Measurements from ENCODE around the gene SFI1. TPM values are rescaled to one million over a fixed set of nuclear protein-coding genes. Genes with fewer than 3 reads are reported as not detected.
"Not testable (repeated sequence)": the region's sequence is repeated elsewhere in the genome, so short reads cannot be mapped to it uniquely, and the experiment has no call there.

Gene SFI1
- total and polyA plus RNA-seq, 2 of the 4 experiments (the other 2 are of a cell fraction): 9.9 to 12.0 TPM

DNA sequence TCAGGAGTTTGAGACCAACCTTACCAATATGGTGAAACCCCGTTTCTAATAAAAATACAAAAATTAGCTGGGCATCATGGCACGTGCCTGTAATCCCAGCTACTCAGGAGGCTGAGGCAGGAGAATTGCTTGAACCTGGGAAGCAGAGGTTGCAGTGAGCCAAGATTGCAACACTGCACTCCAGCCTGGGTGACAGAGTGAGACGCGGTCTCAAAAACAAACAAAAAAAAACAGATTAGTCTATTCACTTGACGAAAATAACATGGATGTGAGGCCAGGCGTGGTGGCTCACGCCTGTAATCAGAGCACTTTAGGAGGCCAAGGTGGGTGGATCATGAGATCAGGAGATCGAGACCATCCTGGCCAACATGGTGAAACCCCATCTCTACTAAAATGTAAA lies 13.9 kb upstream of the SFI1 start:
- H3K18ac ChIP-seq (ENCODE audit: low read depth, low read length); H2BK20ac ChIP-seq (ENCODE audit: low read depth, low read length); H4K5ac ChIP-seq (ENCODE audit: low read depth, low read length); H3K9ac ChIP-seq (ENCODE audit: low read depth, low read length); DNase-seq; H4K8ac ChIP-seq (ENCODE audit: low read depth in 2 of 2, low read length in 2 of 2); H3K23ac ChIP-seq (ENCODE audit: low read depth, low read length); H3K4me2 ChIP-seq (ENCODE audit: low read depth, low read length); H3K4me3 ChIP-seq (ENCODE audit: insufficient read depth, low read depth, low read length); intact Hi-C loops (cut with micrococcal nuclease); POLR2A ChIA-PET (ENCODE audit: unreplicated experiment); ATAC-seq (ENCODE audit: low read depth); H3K27ac ChIP-seq (ENCODE audit: insufficient read depth, low read length); H2BK15ac ChIP-seq (ENCODE audit: low read depth, low read length); H3K4me1 ChIP-seq (ENCODE audit: control insufficient read depth, insufficient read depth, low read length); CTCF ChIA-PET; dilution Hi-C loops (cut with HindIII; ENCODE audit: low sequenced_read_pairs, unreplicated experiment); H2BK5ac ChIP-seq (ENCODE audit: low read depth, low read length, poor library complexity, severe bottlenecking); H3K14ac ChIP-seq (replicated peaks; ENCODE audit: low read depth, low read length); H3K4ac ChIP-seq (ENCODE audit: low read depth, low read length); H3K56ac ChIP-seq (ENCODE audit: extremely low read depth, insufficient read depth, low read length); H4K91ac ChIP-seq (ENCODE audit: insufficient read depth, low read depth, low read length); H2AK5ac ChIP-seq (ENCODE audit: low read depth, low read length); H3K9me3 ChIP-seq (ENCODE audit: control insufficient read depth, insufficient read depth, low read length); H2AK9ac ChIP-seq (replicated peaks; ENCODE audit: low read depth, low read length, poor library complexity); in situ Hi-C loops (cut with MboI; ENCODE audit: low sequenced_read_pairs); H3K9me1 ChIP-seq (ENCODE audit: insufficient read depth, low read length); H2BK120ac ChIP-seq (ENCODE audit: low read depth, low read length); H2AFZ ChIP-seq (replicated peaks; ENCODE audit: low read length, poor library complexity); H3K27me3 ChIP-seq (ENCODE audit: control insufficient read depth, insufficient read depth, low read length); BruUV-seq (replicated peaks): not testable (repeated sequence)
- no CpG with 5 or more reads among the region's 8 CpGs for WGBS, 2 experiments (ENCODE audit: extremely low coverage in 2 of 2, insufficient read length in 1 of 2)
- H3K79me1 ChIP-seq (ENCODE audit: low read depth in 1 of 2, low read length in 2 of 2): peaks cover 31 to 71% of the 10 kb centered on the region in 2 experiments
- H4K20me1 ChIP-seq (ENCODE audit: insufficient read depth, low read length): peaks cover 20% of the 10 kb centered on the region
- H3K36me3 ChIP-seq (ENCODE audit: control insufficient read depth, insufficient read depth, low read length): peaks cover 44% of the 10 kb centered on the region

DNA sequence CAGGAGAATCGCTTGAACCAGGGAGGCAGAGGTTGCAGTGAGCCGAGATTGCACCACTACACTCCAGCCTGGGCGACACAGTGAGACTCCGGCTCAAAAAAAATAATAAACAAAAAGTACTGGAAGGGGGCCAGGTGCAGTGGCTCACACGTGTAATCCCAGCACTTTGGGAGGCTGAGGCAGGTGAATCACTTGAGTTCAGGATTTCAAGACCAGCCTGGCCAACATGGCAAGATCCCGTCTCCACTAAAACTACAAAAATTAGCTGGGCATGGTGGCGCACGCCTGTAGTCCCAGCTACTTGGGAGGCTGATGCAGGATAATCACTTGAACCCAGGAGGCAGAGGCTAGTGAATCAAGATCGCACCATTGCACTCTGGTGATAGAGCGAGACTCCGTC lies 10.0 kb upstream of the SFI1 start:
- H3K27ac ChIP-seq (ENCODE audit: insufficient read depth, low read length); H3K4me3 ChIP-seq (ENCODE audit: insufficient read depth, low read depth, low read length); ATAC-seq (ENCODE audit: low read depth); H2AFZ ChIP-seq (replicated peaks; ENCODE audit: low read length, poor library complexity); BruUV-seq (replicated peaks); H3K9me1 ChIP-seq (ENCODE audit: insufficient read depth, low read length); H3K9me3 ChIP-seq (ENCODE audit: control insufficient read depth, insufficient read depth, low read length); H3K18ac ChIP-seq (ENCODE audit: low read depth, low read length); H4K5ac ChIP-seq (ENCODE audit: low read depth, low read length); H4K8ac ChIP-seq (ENCODE audit: low read depth in 2 of 2, low read length in 2 of 2); H2AK9ac ChIP-seq (replicated peaks; ENCODE audit: low read depth, low read length, poor library complexity); H3K4ac ChIP-seq (ENCODE audit: low read depth, low read length); H3K23ac ChIP-seq (ENCODE audit: low read depth, low read length); H3K27me3 ChIP-seq (ENCODE audit: control insufficient read depth, insufficient read depth, low read length); H3K4me2 ChIP-seq (ENCODE audit: low read depth, low read length); dilution Hi-C loops (cut with HindIII; ENCODE audit: low sequenced_read_pairs, unreplicated experiment); H2BK20ac ChIP-seq (ENCODE audit: low read depth, low read length); POLR2A ChIA-PET (ENCODE audit: unreplicated experiment); H2AK5ac ChIP-seq (ENCODE audit: low read depth, low read length); H2BK15ac ChIP-seq (ENCODE audit: low read depth, low read length); in situ Hi-C loops (cut with MboI; ENCODE audit: low sequenced_read_pairs); H3K4me1 ChIP-seq (ENCODE audit: control insufficient read depth, insufficient read depth, low read length); DNase-seq; H2BK5ac ChIP-seq (ENCODE audit: low read depth, low read length, poor library complexity, severe bottlenecking); H2BK120ac ChIP-seq (ENCODE audit: low read depth, low read length); H3K14ac ChIP-seq (replicated peaks; ENCODE audit: low read depth, low read length); H4K91ac ChIP-seq (ENCODE audit: insufficient read depth, low read depth, low read length); H3K9ac ChIP-seq (ENCODE audit: low read depth, low read length); intact Hi-C loops (cut with micrococcal nuclease); H3K56ac ChIP-seq (ENCODE audit: extremely low read depth, insufficient read depth, low read length): not testable (repeated sequence)
- Histone ChIP-seq H4K20me1 (ENCODE audit: insufficient read depth, low read length) (peaks cover 15% of the 10 kb centered on the region), H3K79me1 (ENCODE audit: low read depth in 1 of 2, low read length in 2 of 2) (peaks cover 33 to 71% of the 10 kb centered on the region in 2 experiments), H3K36me3 (ENCODE audit: control insufficient read depth, insufficient read depth, low read length) (peaks cover 30% of the 10 kb centered on the region)
- CTCF ChIA-PET: interaction anchor here (0.7 kb wide), 1 partner anchor 258 kb away, joined by 3 read pairs; no protein-coding TSS in a partner anchor
- WGBS, 2 experiments (ENCODE audit: extremely low coverage in 2 of 2, insufficient read length in 1 of 2): 96% methylated on average over 6 of the region's 11 CpGs; no CpG with 5 or more reads in 1 of the 2 experiments

Measured in IMR-90 (cell line).